Astrocyte (in vitro differentiated cells and primary cell): ENCODE results near the gene MCRS1. TPM values are rescaled to one million over a fixed set of nuclear protein-coding genes. Genes with fewer than 3 reads are reported as not detected.

ENCODE experiments used
- DNase-seq: peaks from one replicate; pipeline ENCODE4 v3.0.0-alpha.2; 2010; ENCODE audit warnings: low read depth
- FAIRE-seq: peaks from 2 replicates; lab custom pipeline; 2011; peaks lifted over from hg19 to GRCh38; lab: Jason Lieb, UNC
- H2AFZ ChIP-seq: 2 replicates; pipeline ENCODE4 v1.6.0; 2012; ENCODE audit warnings: low read depth, low read length, inconsistent platforms
- H3K27ac ChIP-seq: 2 replicates; pipeline ENCODE4 v1.5.1; 2011; ENCODE audit warnings: low read depth, low read length, inconsistent platforms
- H3K27me3 ChIP-seq: 2 replicates; pipeline ENCODE4 v1.6.0; 2011; ENCODE audit warnings: low read length, inconsistent platforms; ENCODE audit not compliant: insufficient read depth
- H3K36me3 ChIP-seq: 2 replicates; pipeline ENCODE4 v1.5.1; 2011; ENCODE audit warnings: low read length, inconsistent platforms; ENCODE audit not compliant: insufficient read depth
- H3K4me1 ChIP-seq: 2 replicates; pipeline ENCODE4 v1.5.1; 2011; ENCODE audit warnings: low read length, inconsistent platforms; ENCODE audit not compliant: insufficient read depth
- H3K4me2 ChIP-seq: 2 replicates; pipeline ENCODE4 v1.6.0; 2012; ENCODE audit warnings: low read length, inconsistent platforms
- H3K4me3 ChIP-seq: 2 replicates; pipeline ENCODE4 v1.5.1; 2011; ENCODE audit warnings: low read depth, mild to moderate bottlenecking, low read length, inconsistent platforms; ENCODE audit not compliant: insufficient read depth
- H3K79me2 ChIP-seq: 2 replicates; pipeline ENCODE4 v1.6.0; 2012; ENCODE audit warnings: mild to moderate bottlenecking, low read length, inconsistent platforms; ENCODE audit not compliant: insufficient read depth
- H3K9ac ChIP-seq: 2 replicates; pipeline ENCODE4 v1.6.0; 2012; ENCODE audit warnings: mild to moderate bottlenecking, low read length, inconsistent platforms
- H3K9me3 ChIP-seq: 2 replicates; pipeline ENCODE4 v1.5.1; 2012; ENCODE audit warnings: low read depth, mild to moderate bottlenecking, low read length, inconsistent platforms; ENCODE audit not compliant: insufficient read depth
- H4K20me1 ChIP-seq: 2 replicates; pipeline ENCODE4 v1.6.0; 2012; ENCODE audit warnings: low read length, inconsistent platforms; ENCODE audit not compliant: insufficient read depth
- H3K27ac Mint-ChIP-seq: one replicate; pipeline ENCODE4 v1.8.0; 2021; ENCODE audit warnings: mild to moderate bottlenecking, mixed read lengths; ENCODE audit not compliant: unreplicated experiment
- H3K27me3 Mint-ChIP-seq: one replicate; pipeline ENCODE4 v1.8.0; 2021; ENCODE audit warnings: low read depth, mixed read lengths; ENCODE audit not compliant: unreplicated experiment
- H3K36me3 Mint-ChIP-seq: one replicate; pipeline ENCODE4 v1.8.0; 2021; ENCODE audit warnings: low read depth, mixed read lengths; ENCODE audit not compliant: unreplicated experiment
- H3K4me1 Mint-ChIP-seq: one replicate; pipeline ENCODE4 v1.8.0; 2021; ENCODE audit warnings: low read depth, mixed read lengths; ENCODE audit not compliant: unreplicated experiment
- H3K4me3 Mint-ChIP-seq: one replicate; pipeline ENCODE4 v1.8.0; 2021; ENCODE audit warnings: mild to moderate bottlenecking, moderate library complexity, mixed read lengths; ENCODE audit not compliant: unreplicated experiment
- H3K9me3 Mint-ChIP-seq: one replicate; pipeline ENCODE4 v1.8.0; 2021; ENCODE audit warnings: mild to moderate bottlenecking, mixed read lengths; ENCODE audit not compliant: unreplicated experiment
- CTCF ChIP-seq: IDR thresholded peaks from 2 replicates; pipeline ENCODE4 v1.5.1; 2011; ENCODE audit warnings: low read depth, mild to moderate bottlenecking, inconsistent platforms, low read length, moderate library complexity; ENCODE audit not compliant: insufficient read depth
- EZH2 ChIP-seq: IDR thresholded peaks from 2 replicates; pipeline ENCODE4 v1.6.1; 2012; ENCODE audit warnings: mild to moderate bottlenecking, low read length, inconsistent platforms; ENCODE audit not compliant: insufficient read depth
- total RNA-seq: library from RNA; stranded (reverse); gene quantifications from 2 replicates; pipeline ENCODE4 v1.2.1, GENCODE V29; 2021

The MCRS1 gene
- total RNA-seq, 1 donor from 2014 or later = 45.2 TPM

- H3K79me2 ChIP-seq = no peaks in the 10 kb centered on the region
- Mint-ChIP-seq H3K36me3 (peaks cover 27% of the 10 kb centered on the region), H3K27me3 (no peaks in the 10 kb centered on the region), H3K27ac (no peak overlapping the region), H3K4me3 (no peak overlapping the region), H3K9me3 (no peaks in the 10 kb centered on the region), H3K4me1 (no peaks in the 10 kb centered on the region)
- H3K36me3 ChIP-seq = peaks cover 48% of the 10 kb centered on the region
- no peak overlapping the region for H2AFZ ChIP-seq
- no peaks in the 10 kb centered on the region for H4K20me1 ChIP-seq
- H3K9ac ChIP-seq = no peak overlapping the region
- H3K4me2 ChIP-seq = no peak overlapping the region
- FAIRE-seq (no peak), DNase-seq (peak; percentile 13)
- no peak for TF ChIP-seq EZH2
- no peak for TF ChIP-seq CTCF
- no peaks in the 10 kb centered on the region for H3K4me1 ChIP-seq
- no peaks in the 10 kb centered on the region for H3K9me3 ChIP-seq
- H3K4me3 ChIP-seq = no peak overlapping the region
- H3K27me3 ChIP-seq = no peaks in the 10 kb centered on the region
- no peak overlapping the region for H3K27ac ChIP-seq
These were observed 43.1 kb downstream of the MCRS1 start for GRCh38 chr12:49524660-49525324.

GRCh38 chr12:49521389-49521788, 46.6 kb downstream of the MCRS1 start:
- Histone ChIP-seq H3K36me3 (peaks cover 38% of the 10 kb centered on the region), H3K9me3 (no peaks in the 10 kb centered on the region), H3K79me2 (no peaks in the 10 kb centered on the region), H3K27me3 (no peaks in the 10 kb centered on the region), H3K9ac (no peak overlapping the region), H3K4me3 (no peak overlapping the region), H3K4me1 (peaks cover 7% of the 10 kb centered on the region), H2AFZ (no peak overlapping the region), H3K27ac (no peak overlapping the region), H4K20me1 (no peaks in the 10 kb centered on the region), H3K4me2 (no peak overlapping the region)
- no peak overlapping the region for H3K4me3 Mint-ChIP-seq
- DNase-seq (no peak), FAIRE-seq (no peak)
- H3K4me1 Mint-ChIP-seq = peaks cover 9% of the 10 kb centered on the region
- no peaks in the 10 kb centered on the region for H3K27me3 Mint-ChIP-seq
- H3K27ac Mint-ChIP-seq = no peak overlapping the region
- TF ChIP-seq EZH2 (no peak), CTCF (no peak)
- H3K36me3 Mint-ChIP-seq = peaks cover 21% of the 10 kb centered on the region
- H3K9me3 Mint-ChIP-seq = no peaks in the 10 kb centered on the region

- Mint-ChIP-seq H3K27ac (no peak overlapping the region), H3K9me3 (no peaks in the 10 kb centered on the region), H3K36me3 (peaks cover 7% of the 10 kb centered on the region), H3K4me3 (no peak overlapping the region), H3K27me3 (no peaks in the 10 kb centered on the region), H3K4me1 (peaks cover 18% of the 10 kb centered on the region)
- FAIRE-seq (no peak), DNase-seq (no peak)
- TF ChIP-seq EZH2 (no peak), CTCF (no peak)
- Histone ChIP-seq H3K36me3 (peaks cover 21% of the 10 kb centered on the region), H3K9me3 (no peaks in the 10 kb centered on the region), H3K4me1 (peaks cover 18% of the 10 kb centered on the region), H2AFZ (no peak overlapping the region), H3K4me2 (no peak overlapping the region), H3K9ac (no peak overlapping the region), H3K27me3 (no peaks in the 10 kb centered on the region), H4K20me1 (no peaks in the 10 kb centered on the region), H3K79me2 (no peaks in the 10 kb centered on the region), H3K27ac (no peak overlapping the region), H3K4me3 (no peak overlapping the region)
These were observed 48.4 kb downstream of the MCRS1 start for GRCh38 chr12:49519574-49519936.
